H1 (cell line): ENCODE results near the gene HYAL1. TPM values are rescaled to one million over a fixed set of nuclear protein-coding genes. Genes with fewer than 3 reads are reported as not detected.

Source experiments
- CTCF ChIA-PET: fragments of 300-600 bp; sonication (Branson Sonifier 250); formaldehyde crosslinking; loops from one replicate; lab custom pipeline; 2021; ENCODE audit not compliant: partially characterized antibody; lab: Charles Lee
- POLR2A ChIA-PET: fragments of 300-600 bp; sonication (Branson Sonifier 250); formaldehyde crosslinking; loops from one replicate; lab custom pipeline; 2021; ENCODE audit warnings: inconsistent platforms; ENCODE audit not compliant: partially characterized antibody; lab: Charles Lee
- DNase-seq, 2 experiments: peaks; one replicate each; pipeline versions ENCODE4 v3.0.0 to v3.0.0-alpha.2; 2010 to 2022; ENCODE audit warnings: low spot score in 2 of 2, low read depth in 1 of 2, mixed read lengths in 1 of 2
- FAIRE-seq: peaks from 2 replicates; lab custom pipeline; 2011; peaks lifted over from hg19 to GRCh38; lab: Jason Lieb, UNC
- H2AFZ ChIP-seq: 2 replicates; pipeline ENCODE4 v1.8.1; 2012; ENCODE audit warnings: low read length, inconsistent platforms
- H2AK5ac ChIP-seq: 2 replicates; pipeline ENCODE4 v1.6.1; 2013; ENCODE audit warnings: low read depth, low read length
- H2BK120ac ChIP-seq: replicated peaks from 2 replicates; pipeline ENCODE3; 2013; ENCODE audit warnings: low read depth, low read length, inconsistent platforms
- H2BK12ac ChIP-seq: 2 replicates; pipeline ENCODE4 v1.6.1; 2013; ENCODE audit warnings: low read depth, low read length
- H2BK15ac ChIP-seq: 2 replicates; pipeline ENCODE4 v1.6.1; 2013; ENCODE audit warnings: low read length
- H2BK20ac ChIP-seq: 2 replicates; pipeline ENCODE4 v1.6.1; 2013; ENCODE audit warnings: low read length
- H2BK5ac ChIP-seq: 2 replicates; pipeline ENCODE4 v1.6.1; 2013; ENCODE audit warnings: low read depth, low read length
- H3K14ac ChIP-seq: 2 replicates; pipeline ENCODE4 v1.6.1; 2013; ENCODE audit warnings: inconsistent platforms; ENCODE audit not compliant: insufficient read length
- H3K18ac ChIP-seq: 2 replicates; pipeline ENCODE4 v1.6.1; 2013; ENCODE audit warnings: low read length; ENCODE audit errors: extremely low read depth
- H3K23ac ChIP-seq: 2 replicates; pipeline ENCODE4 v1.6.1; 2013; ENCODE audit warnings: inconsistent platforms; ENCODE audit not compliant: insufficient read length
- H3K23me2 ChIP-seq: 2 replicates; pipeline ENCODE4 v1.6.1; 2013; ENCODE audit warnings: low read depth, low read length
- H3K27ac ChIP-seq: 2 replicates; pipeline ENCODE4 v1.6.1; 2011; ENCODE audit warnings: low read depth, low read length, inconsistent platforms
- H3K27me3 ChIP-seq, 4 experiments: replicated peaks in 1 of 4; 1 replicate in 1 of 4; 2 replicates in 3 of 4; pipeline versions ENCODE4 v1.6.1 to v1.8.1; 2011 to 2013; ENCODE audit warnings: low read length in 3 of 4, mild to moderate bottlenecking in 3 of 4, inconsistent platforms in 2 of 4, mixed read lengths in 2 of 4, moderate library complexity in 1 of 4; ENCODE audit not compliant: control insufficient read depth in 3 of 4, insufficient read depth in 3 of 4; ENCODE audit errors: extremely low read depth in 1 of 4
- H3K36me3 ChIP-seq, 4 experiments: 2 replicates each; pipeline versions ENCODE4 v1.6.1 to v1.8.1; 2011 to 2013; ENCODE audit warnings: mild to moderate bottlenecking in 4 of 4, low read length in 3 of 4, moderate library complexity in 2 of 4, control low read depth in 1 of 4, inconsistent platforms in 1 of 4; ENCODE audit not compliant: insufficient read depth in 4 of 4, control insufficient read depth in 2 of 4
- H3K4ac ChIP-seq: replicated peaks from 2 replicates; pipeline ENCODE3; 2013; ENCODE audit warnings: low read length, low read depth, mixed read lengths, inconsistent platforms; ENCODE audit not compliant: insufficient read length
- H3K4me1 ChIP-seq, 4 experiments: replicated peaks in 1 of 4; 1 replicate in 1 of 4; 2 replicates in 3 of 4; pipeline versions ENCODE4 v1.6.1 to v1.8.1; 2011 to 2013; ENCODE audit warnings: low read length in 3 of 4, inconsistent platforms in 2 of 4, mixed read lengths in 1 of 4; ENCODE audit not compliant: insufficient read depth in 4 of 4, control insufficient read depth in 3 of 4
- H3K4me2 ChIP-seq, 2 experiments: 2 replicates each; pipeline versions ENCODE4 v1.6.1 to v1.8.1; 2011 to 2013; ENCODE audit warnings: low read depth in 2 of 2, low read length in 2 of 2, control low read depth in 1 of 2, inconsistent platforms in 1 of 2, mild to moderate bottlenecking in 1 of 2; ENCODE audit not compliant: insufficient read depth in 1 of 2
- H3K4me3 ChIP-seq, 4 experiments: fragments of 200-600, 300-600 bp in 1 of 4; sonication (generic), shearing (Covaris generic), sonication (Bioruptor Twin) in 1 of 4; 2 replicates each; pipeline versions ENCODE4 v1.5.1 to v1.8.1; 2011 to 2016; ENCODE audit warnings: low read length in 4 of 4, low read depth in 3 of 4, control low read depth in 2 of 4, inconsistent platforms in 2 of 4, mild to moderate bottlenecking in 2 of 4, mixed read lengths in 1 of 4, moderate library complexity in 1 of 4; ENCODE audit not compliant: insufficient read depth in 2 of 4; ENCODE audit errors: extremely low read depth in 1 of 4
- H3K56ac ChIP-seq: replicated peaks from 2 replicates; pipeline ENCODE3; 2013; ENCODE audit warnings: low read depth, mild to moderate bottlenecking, mixed read lengths, low read length, inconsistent platforms; ENCODE audit not compliant: insufficient read length
- H3K79me1 ChIP-seq: 2 replicates; pipeline ENCODE4 v1.6.1; 2013; ENCODE audit warnings: low read depth, low read length, control low read depth
- H3K79me2 ChIP-seq, 2 experiments: 2 replicates each; pipeline versions ENCODE4 v1.6.1 to v1.8.1; 2012 to 2013; ENCODE audit warnings: low read length in 2 of 2, mild to moderate bottlenecking in 2 of 2, inconsistent platforms in 1 of 2; ENCODE audit not compliant: insufficient read depth in 2 of 2, control insufficient read depth in 1 of 2
- H3K9ac ChIP-seq, 4 experiments: replicated peaks in 1 of 4; 1 replicate in 1 of 4; 2 replicates in 3 of 4; pipeline versions ENCODE4 v1.6.1 to v1.8.1; 2011 to 2013; ENCODE audit warnings: low read depth in 3 of 4, low read length in 3 of 4, control low read depth in 2 of 4, mild to moderate bottlenecking in 2 of 4, moderate library complexity in 2 of 4, inconsistent platforms in 1 of 4; ENCODE audit errors: extremely low read depth in 1 of 4
- H3K9me3 ChIP-seq, 2 experiments: 2 replicates each; pipeline versions ENCODE4 v1.6.1 to v1.8.1; 2012 to 2013; ENCODE audit warnings: mild to moderate bottlenecking in 2 of 2, moderate library complexity in 2 of 2, control low read depth in 1 of 2, inconsistent platforms in 1 of 2, low read depth in 1 of 2, low read length in 1 of 2, mixed read lengths in 1 of 2; ENCODE audit not compliant: insufficient read depth in 2 of 2
- H4K20me1 ChIP-seq, 2 experiments: replicated peaks in 1 of 2; 2 replicates each; pipeline versions ENCODE3 to v1.8.1; 2011 to 2013; ENCODE audit warnings: inconsistent platforms in 2 of 2, low read length in 2 of 2, mild to moderate bottlenecking in 1 of 2; ENCODE audit not compliant: insufficient read depth in 2 of 2, control insufficient read depth in 1 of 2
- H4K5ac ChIP-seq: 2 replicates; pipeline ENCODE4 v1.6.1; 2013; ENCODE audit warnings: low read length, low read depth, mixed read lengths, inconsistent platforms; ENCODE audit not compliant: insufficient read length
- H4K8ac ChIP-seq: 2 replicates; pipeline ENCODE4 v1.8.0; 2013; ENCODE audit warnings: mild to moderate bottlenecking, moderate library complexity, low read length, inconsistent platforms; ENCODE audit not compliant: insufficient read depth; ENCODE audit errors: extremely low read depth
- H4K91ac ChIP-seq: replicated peaks from 2 replicates; pipeline ENCODE3; 2013; ENCODE audit warnings: low read length, mixed read lengths, inconsistent platforms; ENCODE audit not compliant: insufficient read length
- GTF2F1 ChIP-seq: IDR thresholded peaks from 2 replicates; pipeline ENCODE4 v1.6.1; 2012; ENCODE audit warnings: low read depth, low read length, improper control_type of control experiment, borderline replicate concordance
- HDAC2 ChIP-seq, 2 experiments: fragments of 300-600 bp in 1 of 2; sonication (generic) in 1 of 2; IDR thresholded peaks; 2 replicates each; pipeline ENCODE4 v1.6.1; 2011 to 2012; ENCODE audit warnings: low read depth in 2 of 2, low read length in 2 of 2, mild to moderate bottlenecking in 2 of 2, moderate library complexity in 2 of 2, borderline replicate concordance in 1 of 2, inconsistent platforms in 1 of 2
- KDM4A ChIP-seq: IDR thresholded peaks from one replicate; pipeline ENCODE4 v1.7.1; 2012; ENCODE audit warnings: low read depth, mild to moderate bottlenecking, moderate library complexity, low read length, inconsistent platforms; ENCODE audit not compliant: severe bottlenecking
- KDM5A ChIP-seq: fragments of 200-600 bp; IDR thresholded peaks from 2 replicates; pipeline ENCODE4 v1.7.1; 2012; ENCODE audit warnings: mild to moderate bottlenecking, low read length, inconsistent platforms, mixed read lengths
- PHF8 ChIP-seq: fragments of 200-600 bp; sonication (generic); conservative IDR thresholded peaks from 2 replicates; pipeline ENCODE4 v1.7.1; 2012; ENCODE audit warnings: low read depth, mild to moderate bottlenecking, inconsistent platforms, low read length, moderate library complexity
- POLR2A ChIP-seq, 2 experiments: IDR thresholded peaks; 1 replicate in 1 of 2; 2 replicates in 1 of 2; pipeline ENCODE4 v1.6.1; 2011; ENCODE audit warnings: low read depth in 2 of 2, low read length in 2 of 2, mild to moderate bottlenecking in 2 of 2; ENCODE audit errors: control extremely low read depth in 1 of 2
- SRF ChIP-seq: IDR thresholded peaks from 2 replicates; pipeline ENCODE4 v1.6.1; 2011; ENCODE audit warnings: mild to moderate bottlenecking, low read depth, low read length, moderate library complexity
- ZNF274 ChIP-seq: IDR thresholded peaks from 2 replicates; pipeline ENCODE4 v1.7.0; 2012; ENCODE audit warnings: low read length, borderline replicate concordance; ENCODE audit errors: extremely low read depth
- WGBS, 2 experiments: shearing (Covaris generic) in 1 of 2; methylation state at CpG; one replicate each; pipeline versions ENCODE4 v1.1.6 to v1.1.7; 2013 to 2015; ENCODE audit warnings: low lambda C conversion rate in 2 of 2, mixed read lengths in 2 of 2, inconsistent platforms in 1 of 2, low coverage in 1 of 2, missing lambda C conversion rate in 1 of 2; ENCODE audit not compliant: insufficient replicate concordance in 2 of 2, insufficient coverage in 1 of 2, insufficient read length in 1 of 2; ENCODE audit errors: extremely low coverage in 1 of 2, missing lambda C conversion rate in 1 of 2; 5-methylcytosine and 5-hydroxymethylcytosine counted together
- polyA plus RNA-seq, 7 experiments: library from polyadenylated mRNA; depleted of rRNA in 3 of 7; stranded (reverse) in 5 of 7; unstranded in 2 of 7; fragments of >200 nt in 5 of 7; fragments of 200-250 nt in 2 of 7; gene quantifications; 1 replicate in 5 of 7; 2 replicates in 1 of 7; 4 replicates in 1 of 7; pipeline versions ENCODE4 v1.2.1 to v1.2.3, GENCODE V29; 2011 to 2013; ENCODE audit warnings: missing spikeins in 2 of 7, mixed read lengths in 2 of 7
- total RNA-seq: library from RNA; stranded (reverse); fragmentation: NEBNext Ultra II Directional; extraction: Animal tissue kit (Norgen Biotek cat#: 25700); gene quantifications from 2 replicates; pipeline ENCODE4 v1.2.1, GENCODE V29; 2021

Gene HYAL1
- total and polyA plus RNA-seq, 2 of the 8 experiments (the other 6 are each of a cell fraction or from before 2014, with no cell fraction given), result 2.0 to 5.4 TPM

GRCh38 chr3:50292159-50293078 is 11.0 kb downstream of the HYAL1 start, which contains the start of gene IFRD2:
Gene IFRD2 (minus strand): TSS chr3:50292429. CDS start chr3:50292274, 155 bp downstream.
- peak within 1 kb of the TSS; percentile 88 for H3K4ac ChIP-seq
- no peak within 1 kb of the TSS for H3K14ac ChIP-seq
- no peak within 1 kb of the TSS for H3K23ac ChIP-seq
- WGBS, 2 experiments, result 9% methylated on average over 48 of the region's 67 CpGs; no CpG with 5 or more reads in 1 of the 2 experiments
- peak within 1 kb of the TSS in 3 of 4 experiments; percentile 69 to 78 (median 76); a peak in 6 of 7 replicates for H3K9ac ChIP-seq
- H2BK15ac ChIP-seq, result peak within 1 kb of the TSS; percentile 92; the same call in 1 of the 2 replicates
- H2AK5ac ChIP-seq, result peak within 1 kb of the TSS; percentile 71; the same call in 1 of the 2 replicates
- DNase-seq (peak; percentile 91 to 94), FAIRE-seq (peak; percentile 91)
- peak within 1 kb of the TSS; percentile 75 for H4K91ac ChIP-seq
- peak within 1 kb of the TSS; percentile 54; the same call in 1 of the 2 replicates for H4K8ac ChIP-seq
- H3K36me3 ChIP-seq, result peaks cover 16 to 27% (median 22%) of the 10 kb centered on the region in 4 experiments
- ChIA-PET POLR2A (interaction anchor here (0.7 to 6.8 kb wide), 16 partner anchors 10 to 89 kb away, joined by 3 to 122 read pairs (median 4); partner anchors contain the start of genes HYAL1, HYAL2, LSMEM2 and TUSC2), CTCF (interaction anchor here (0.5 to 4.3 kb wide), 14 partner anchors 8 to 98 kb away, joined by 3 to 17 read pairs (median 4); partner anchors contain the start of genes HYAL1, HYAL2, LSMEM2 and SEMA3B)
- peak within 1 kb of the TSS; percentile 37; the same call in 1 of the 2 replicates for H3K27ac ChIP-seq
- peaks cover 10% of the 10 kb centered on the region for H3K23me2 ChIP-seq
- 0 out of 2 replicates have a peak within 1 kb of the TSS, but pooled peaks have one; percentile 61 for H2BK20ac ChIP-seq
- H2BK5ac ChIP-seq, result peak within 1 kb of the TSS; percentile 67; the same call in 1 of the 2 replicates
- no peaks in the 10 kb centered on the region; a peak in 1 of 7 replicates for H3K27me3 ChIP-seq
- peak within 1 kb of the TSS; percentile 62 to 95 (median 94) for H3K4me3 ChIP-seq
- peak within 1 kb of the TSS; percentile 51; the same call in 1 of the 2 replicates for H3K18ac ChIP-seq
- H2AFZ ChIP-seq, result 0 out of 2 replicates have a peak within 1 kb of the TSS, but pooled peaks have one; percentile 61
- peaks cover 0 to 7% of the 10 kb centered on the region in 2 experiments for H4K20me1 ChIP-seq
- no peaks in the 10 kb centered on the region for H3K9me3 ChIP-seq
- peaks cover 0 to 15% of the 10 kb centered on the region in 2 experiments; a peak in 3 of 4 replicates for H3K79me2 ChIP-seq
- no peak within 1 kb of the TSS for H2BK120ac ChIP-seq
- H3K79me1 ChIP-seq, result peaks cover 8% of the 10 kb centered on the region; the same call in 1 of the 2 replicates
- H3K4me2 ChIP-seq, result peak within 1 kb of the TSS; percentile 93 to 95
- H3K4me1 ChIP-seq, result peaks cover 0 to 7% (median 5%) of the 10 kb centered on the region in 4 experiments; a peak in 4 of 7 replicates
- peak within 1 kb of the TSS; percentile 37 for H3K56ac ChIP-seq
- no peak within 1 kb of the TSS for H2BK12ac ChIP-seq
- peak within 1 kb of the TSS; percentile 44 for H4K5ac ChIP-seq
- TF ChIP-seq GTF2F1, result no peak
- TF ChIP-seq HDAC2 (IDR thresholded peaks at IDR 0.05; ENCODE audit: borderline replicate concordance in 1 of 2, low read depth in 2 of 2, low read length in 2 of 2), result no peak; a peak in 1 of 4 replicates
- TF ChIP-seq PHF8, result peak; percentile 52
- TF ChIP-seq ZNF274, result no peak
- TF ChIP-seq KDM4A, result peak; percentile 27
- peak in 1 of 2 experiments; percentile 73; a peak in 2 of 3 replicates for TF ChIP-seq POLR2A (IDR thresholded peaks at IDR 0.05; ENCODE audit: control extremely low read depth in 1 of 2, low read depth in 2 of 2, low read length in 2 of 2)
- TF ChIP-seq SRF, result no peak; the same call in 1 of the 2 replicates
- TF ChIP-seq KDM5A, result peak; percentile 29; the same call in 1 of the 2 replicates
